Activated T-helper 9 cell treated with anti-CD3 and anti-CD28 coated beads, Interleukin-2, amount 50 U/mL, for 16 hours (primary cell): ENCODE measurements around the gene FEN1.

Source experiments
- DNase-seq: peaks from one replicate; pipeline ENCODE4 v3.0.0-alpha.2; 2020; ENCODE audit warnings: low read depth

Gene FEN1

DNA sequence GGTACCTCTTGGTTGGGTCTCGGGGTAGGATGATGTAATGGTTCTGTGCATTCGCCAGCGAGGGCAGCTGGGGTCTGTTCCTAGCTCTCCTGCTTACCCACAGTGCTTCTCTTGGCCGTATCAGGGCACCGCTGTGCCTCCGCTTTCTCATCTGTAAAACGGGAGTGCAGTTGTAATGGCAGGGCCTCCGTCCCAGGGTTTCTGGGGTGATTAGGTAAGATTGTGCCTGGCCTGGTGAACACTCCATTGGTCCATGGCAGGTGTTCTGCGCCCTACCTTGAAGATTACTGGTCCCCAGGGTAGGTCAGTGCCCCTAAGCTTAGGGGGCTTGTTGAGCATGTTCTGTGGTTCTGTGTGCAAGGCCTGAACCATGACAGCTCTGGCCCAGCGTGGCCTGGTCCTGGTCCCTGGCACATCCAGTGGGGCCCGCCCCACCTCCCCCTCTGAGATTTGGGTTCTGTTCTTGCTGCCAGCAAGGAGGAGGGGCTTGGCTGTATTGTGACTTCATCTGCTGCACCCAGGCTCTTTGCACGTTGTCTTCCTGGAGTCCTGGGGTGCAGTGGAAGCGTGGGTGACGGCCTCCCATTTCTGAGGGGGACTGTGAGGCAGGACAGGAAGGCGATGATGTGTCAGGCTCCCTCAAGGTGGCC lies 35.4 kb upstream of the FEN1 start:
- DNase-seq: no peak

DNA sequence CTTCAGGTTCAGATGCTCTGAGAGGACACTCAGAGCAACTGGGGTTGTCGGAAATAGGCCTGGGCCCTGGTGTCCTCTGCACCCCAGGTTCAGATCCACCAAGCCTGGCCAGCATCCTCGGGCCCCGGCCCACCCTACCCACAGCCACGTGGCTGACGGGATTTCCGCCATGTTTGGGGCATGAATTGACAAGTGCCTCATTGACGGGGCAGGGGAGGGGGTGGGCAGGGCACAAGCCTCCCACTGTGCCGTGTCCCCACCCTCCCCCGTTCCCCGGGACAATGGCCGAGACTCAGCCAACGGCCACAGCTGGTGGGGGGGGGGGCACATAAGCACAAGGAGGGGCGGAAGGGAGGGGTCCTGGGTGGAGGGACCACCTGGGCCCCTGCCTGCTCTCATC lies 31.8 kb upstream of the FEN1 start:
- no peak for DNase-seq

DNA sequence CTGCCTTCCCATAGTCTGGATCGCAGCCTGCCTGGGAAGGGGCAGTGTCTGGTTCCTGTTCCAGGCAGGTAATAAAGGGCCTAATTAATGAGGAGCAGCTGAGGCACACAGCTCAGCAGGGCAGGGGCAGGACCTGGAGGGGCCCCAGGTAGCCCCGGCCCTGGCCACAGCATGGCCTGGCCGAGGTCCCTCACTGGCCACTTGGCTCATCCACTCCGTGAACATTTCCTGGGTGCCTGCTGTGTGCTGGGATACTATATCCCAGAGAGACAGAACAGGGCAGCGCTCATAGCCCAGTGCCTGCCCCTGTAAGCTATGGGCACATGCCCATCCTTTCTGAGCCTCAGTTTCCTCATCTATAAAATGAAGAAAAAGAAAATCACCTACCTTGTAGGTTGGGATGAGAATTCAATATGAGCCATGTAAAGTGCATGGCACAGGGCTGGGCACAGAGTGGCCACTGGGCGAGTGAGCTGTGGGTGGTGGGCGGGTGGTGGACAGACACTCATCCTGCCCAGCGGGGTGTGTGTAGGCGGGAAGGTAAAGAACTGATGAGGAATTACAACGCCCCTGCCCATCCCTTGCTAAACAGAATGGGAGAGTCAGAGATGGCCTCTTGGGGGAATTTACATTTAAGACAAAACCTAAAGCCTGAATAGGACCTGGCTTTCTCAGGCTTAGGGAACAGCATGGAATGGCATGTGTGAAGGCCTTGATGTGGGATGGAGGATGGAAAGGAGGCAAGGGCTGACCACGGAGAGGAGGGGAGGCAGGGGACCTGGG lies 31.1 kb upstream of the FEN1 start:
- DNase-seq: no peak

DNA sequence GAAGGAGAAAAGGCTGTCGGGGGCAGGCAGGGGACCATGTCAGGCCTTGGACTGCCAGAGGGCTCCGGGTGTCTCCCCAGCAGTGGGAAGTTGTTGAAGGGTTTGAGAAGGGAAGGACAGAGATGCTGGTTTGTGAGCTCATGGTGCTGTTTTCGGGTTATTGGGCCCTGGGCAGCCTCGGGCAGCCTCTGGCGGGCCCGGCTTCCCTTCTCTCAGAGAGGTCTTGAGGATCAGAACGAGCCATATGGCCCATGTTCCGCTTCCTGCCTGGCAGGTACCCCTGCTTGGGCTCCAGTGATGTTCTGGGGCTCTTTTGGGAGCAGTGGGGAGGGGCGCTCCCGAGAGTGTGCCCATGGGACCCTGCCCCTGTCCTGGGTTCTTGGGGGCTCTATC lies 30.5 kb upstream of the FEN1 start:
- DNase-seq: no peak

DNA sequence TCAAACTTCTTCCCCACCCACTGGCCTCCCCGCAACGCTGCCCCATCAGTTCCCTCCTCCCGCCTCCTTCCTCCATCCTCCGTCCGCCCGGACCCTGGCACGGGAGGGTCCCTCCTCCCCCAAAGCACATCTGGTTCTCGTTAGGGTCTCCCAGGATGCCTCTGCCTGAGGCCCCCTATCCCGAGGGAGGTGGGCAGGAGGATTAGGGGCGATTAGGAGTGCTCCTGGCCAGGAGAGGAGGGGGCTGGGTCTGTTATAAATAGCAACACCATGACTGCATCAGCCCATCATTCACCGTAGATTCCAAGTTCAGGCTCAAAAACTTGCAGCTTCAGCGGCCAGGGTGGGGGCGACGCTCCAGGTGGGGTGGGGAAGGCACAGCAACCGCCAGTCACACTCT lies 29.9 kb upstream of the FEN1 start:
- no peak for DNase-seq

DNA sequence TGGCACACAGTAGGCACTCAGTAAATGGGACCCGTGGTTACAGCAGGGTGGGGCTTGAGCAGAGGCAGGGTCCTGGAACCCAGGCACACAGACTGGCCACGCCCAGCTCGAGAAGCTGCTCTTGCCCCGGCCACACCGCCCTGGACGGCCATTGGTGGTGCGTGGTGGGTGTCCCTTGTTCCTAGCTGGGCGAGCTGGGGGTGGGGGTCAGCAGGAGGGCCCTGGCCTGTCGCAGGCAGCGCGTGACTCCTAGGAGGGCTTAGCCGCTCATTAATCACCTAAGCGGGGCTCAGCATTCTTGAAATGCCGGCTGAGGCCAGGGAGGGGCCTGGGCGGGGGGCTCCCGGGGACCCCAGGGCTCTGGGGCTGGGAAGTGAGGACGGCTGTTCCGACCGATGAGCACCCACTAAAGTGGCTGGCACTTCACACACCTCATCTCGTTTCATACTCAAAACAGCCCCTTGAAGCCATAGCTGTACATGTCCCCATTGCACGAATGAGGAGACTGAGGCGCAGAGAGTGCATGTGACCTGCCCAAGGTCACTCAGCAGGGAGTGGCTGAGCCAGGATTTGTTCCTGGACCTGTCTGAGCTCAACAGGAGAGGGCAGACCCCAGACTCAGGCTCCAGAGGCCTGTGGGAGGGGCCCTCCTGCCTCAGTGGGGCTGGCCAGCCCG lies 28.6 kb upstream of the FEN1 start:
- DNase-seq: no peak

DNA sequence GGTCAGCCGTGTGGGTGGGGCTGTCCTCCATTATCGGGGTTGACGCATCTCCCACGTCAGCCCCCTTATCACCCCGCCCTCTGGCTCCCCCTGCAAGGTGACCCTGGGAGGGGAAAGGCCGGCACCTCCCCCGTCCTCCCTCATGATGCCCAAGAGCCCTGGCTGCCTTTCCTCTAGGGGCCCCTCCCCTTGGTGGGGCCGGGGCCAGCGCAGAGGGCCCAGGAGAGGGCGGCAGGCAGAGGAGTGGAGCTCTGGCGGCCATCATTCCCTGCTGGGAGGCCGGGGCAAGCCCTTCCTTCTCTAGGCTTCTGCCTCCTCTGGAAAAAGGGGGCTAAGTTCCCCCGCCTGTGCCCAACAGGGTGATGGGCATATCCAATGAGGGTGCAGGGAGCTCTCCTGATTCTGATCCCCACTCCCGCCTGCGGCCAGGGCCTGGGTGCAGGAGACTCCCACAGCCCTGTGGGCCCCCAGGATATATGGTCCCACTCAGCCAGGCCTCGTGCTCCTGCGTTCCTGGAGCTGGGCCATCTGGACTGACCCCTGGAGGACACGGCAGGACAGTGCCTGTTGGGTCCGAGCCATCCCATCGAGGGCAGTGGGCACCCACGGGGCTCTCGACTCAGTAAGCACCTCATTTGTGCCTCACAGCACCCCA lies 28.0 kb upstream of the FEN1 start:
- DNase-seq: no peak

DNA sequence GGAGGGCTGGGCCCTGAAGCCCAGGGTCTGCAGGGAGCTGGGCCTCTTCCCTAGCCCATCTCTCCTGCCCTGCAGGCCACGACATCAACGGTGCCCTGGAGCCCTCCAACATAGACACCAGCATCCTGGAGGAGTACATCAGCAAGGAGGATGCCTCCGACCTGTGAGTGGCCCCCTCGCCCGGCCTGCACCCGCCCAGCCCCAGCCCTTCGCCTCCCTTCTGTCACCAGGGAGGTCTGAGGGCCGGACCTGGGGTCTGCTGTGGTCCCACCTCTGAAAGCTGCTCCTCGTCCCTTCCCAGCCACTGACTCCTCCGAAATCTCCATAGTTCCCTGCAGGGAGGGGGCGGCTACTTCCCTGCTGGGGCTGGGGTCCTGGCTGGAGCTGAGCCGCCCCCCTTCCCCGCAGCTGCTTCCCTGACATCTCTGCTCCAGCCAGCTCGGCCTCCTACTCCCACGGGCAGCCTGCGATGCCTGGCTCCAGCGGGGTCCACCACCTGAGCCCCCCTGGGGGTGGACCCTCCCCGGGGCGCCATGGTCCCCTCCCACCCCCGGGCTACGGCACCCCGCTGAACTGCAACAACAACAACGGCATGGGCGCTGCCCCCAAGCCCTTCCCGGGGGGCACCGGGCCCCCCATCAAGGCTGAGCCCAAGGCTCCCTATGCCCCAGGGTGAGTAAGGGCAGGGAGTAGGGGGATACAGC lies 27.0 kb upstream of the FEN1 start:
- no peak for DNase-seq

DNA sequence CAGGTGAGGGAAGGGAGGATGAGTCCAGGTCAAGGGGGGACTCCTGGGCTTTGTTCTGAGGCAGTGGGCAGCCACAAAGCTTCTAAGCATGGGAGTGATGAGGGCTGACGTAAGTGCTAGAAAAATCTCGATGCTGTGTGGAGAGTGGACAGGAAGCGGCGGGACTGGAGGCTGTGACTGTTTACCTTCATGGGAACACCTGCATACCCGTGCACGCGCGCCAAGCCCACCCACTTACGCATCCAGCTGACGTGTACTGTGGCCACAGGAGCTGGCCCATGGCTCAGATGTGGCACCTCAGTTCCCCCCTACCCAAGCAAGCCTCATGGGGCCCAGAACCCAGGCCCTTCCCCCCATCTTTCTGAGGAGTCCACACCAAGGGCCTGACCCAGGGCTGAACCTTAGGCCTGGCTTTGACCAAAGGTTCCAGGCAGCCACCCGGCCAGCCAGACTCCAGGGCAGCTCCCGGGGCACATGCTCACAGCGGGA lies 26.3 kb upstream of the FEN1 start:
- no peak for DNase-seq

DNA sequence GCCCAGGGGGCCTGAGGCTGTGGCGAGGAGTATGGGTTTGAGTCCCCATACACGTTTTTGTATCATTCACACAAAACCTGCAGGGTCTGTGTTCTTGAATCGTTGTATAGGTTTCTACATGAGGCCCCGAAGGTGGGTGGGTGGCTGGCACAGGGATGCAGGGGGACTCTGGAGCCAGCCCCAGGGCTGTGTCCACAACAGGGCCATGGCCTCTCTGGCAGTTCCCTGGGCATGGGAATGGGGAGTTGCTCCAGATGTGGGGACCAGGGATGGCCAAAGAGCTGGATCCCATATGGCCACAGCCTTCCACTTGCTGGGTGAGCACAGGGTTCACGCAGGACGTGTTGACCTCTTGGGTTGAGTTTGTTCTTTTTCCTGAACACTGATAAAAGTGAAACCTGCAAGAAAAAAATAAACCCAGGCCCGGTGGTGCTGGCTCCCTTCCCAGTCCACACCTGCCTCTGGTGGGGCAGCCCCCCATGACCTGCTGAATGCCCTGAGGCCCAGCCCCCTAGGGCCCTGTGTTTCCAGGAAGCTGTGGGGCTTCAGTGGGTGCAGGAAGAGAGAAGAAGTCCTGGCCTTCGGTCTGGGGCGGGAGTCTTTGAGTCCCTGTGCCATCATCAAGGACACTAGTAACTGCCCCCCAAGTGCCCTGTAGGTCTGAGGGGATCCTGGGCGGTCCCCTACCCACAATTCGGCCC lies 24.2 kb upstream of the FEN1 start:
- no peak for DNase-seq

DNA sequence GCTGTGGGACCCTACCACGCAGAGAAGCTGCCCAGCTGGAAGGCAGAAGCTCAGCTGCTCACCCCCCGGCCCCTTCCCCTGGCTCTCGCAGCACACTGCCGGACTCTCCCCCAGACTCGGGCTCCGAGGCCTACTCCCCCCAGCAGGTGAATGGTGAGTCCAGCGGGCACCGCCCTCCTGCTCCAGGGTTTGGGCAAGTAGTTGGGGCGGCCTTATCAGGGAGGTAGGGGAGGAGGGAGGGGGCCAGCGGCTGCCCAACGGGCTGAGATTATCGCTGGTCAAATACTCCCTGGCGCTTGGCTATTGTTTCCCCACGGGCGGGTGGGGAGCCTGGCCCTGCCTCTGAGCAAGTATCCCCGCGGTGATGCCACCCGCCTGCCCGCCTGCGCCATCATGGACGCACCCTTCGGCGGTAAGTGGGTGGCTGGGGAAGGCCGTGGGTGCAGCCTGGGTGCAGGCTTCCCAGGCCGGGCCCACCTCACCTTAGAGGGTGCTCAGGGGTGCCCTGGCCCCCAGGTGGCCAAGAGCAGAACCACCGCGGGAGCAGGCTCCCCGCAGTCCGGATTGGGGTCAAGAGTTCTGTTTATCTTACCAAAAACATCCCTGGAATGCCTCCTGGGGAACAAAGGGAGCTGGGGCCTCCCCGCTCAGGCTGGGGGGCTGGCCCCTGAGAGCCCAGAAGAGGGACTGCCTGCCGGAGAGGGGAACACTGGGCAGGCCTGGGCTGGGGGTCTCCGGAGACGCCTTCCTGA lies 23.4 kb upstream of the FEN1 start:
- DNase-seq: no peak

DNA sequence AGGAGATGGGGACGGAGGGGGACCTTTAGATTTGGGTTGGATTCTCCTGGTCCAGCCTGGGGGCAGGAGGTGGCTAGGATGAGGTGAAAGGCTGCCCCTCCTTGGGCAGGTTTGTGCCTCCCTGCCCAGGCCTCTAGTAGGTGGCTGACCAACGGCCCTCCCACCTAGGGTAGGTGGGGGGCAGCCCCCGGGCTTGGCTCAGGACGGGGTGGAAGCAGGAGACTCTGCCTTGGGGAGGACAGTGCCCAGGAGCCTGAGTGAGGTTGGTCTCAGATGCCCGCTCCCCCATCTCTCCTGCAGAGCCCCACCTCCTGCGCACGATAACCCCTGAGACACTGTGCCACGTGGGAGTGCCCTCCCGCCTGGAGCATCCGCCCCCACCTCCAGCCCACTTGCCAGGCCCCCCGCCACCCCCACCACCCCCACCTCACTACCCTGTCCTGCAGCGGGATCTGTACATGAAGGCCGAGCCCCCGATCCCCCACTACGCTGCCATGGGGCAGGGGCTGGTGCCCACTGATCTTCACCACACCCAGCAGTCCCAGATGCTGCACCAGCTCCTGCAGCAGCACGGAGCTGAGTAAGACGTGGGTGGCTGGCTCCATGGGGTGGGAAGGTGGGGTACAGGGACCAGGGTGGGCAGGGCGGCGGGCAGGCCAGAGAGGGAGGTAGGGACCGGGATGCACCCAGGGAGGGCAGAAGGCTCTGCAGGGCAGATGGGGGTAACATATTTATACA lies 22.6 kb upstream of the FEN1 start:
- no peak for DNase-seq

DNA sequence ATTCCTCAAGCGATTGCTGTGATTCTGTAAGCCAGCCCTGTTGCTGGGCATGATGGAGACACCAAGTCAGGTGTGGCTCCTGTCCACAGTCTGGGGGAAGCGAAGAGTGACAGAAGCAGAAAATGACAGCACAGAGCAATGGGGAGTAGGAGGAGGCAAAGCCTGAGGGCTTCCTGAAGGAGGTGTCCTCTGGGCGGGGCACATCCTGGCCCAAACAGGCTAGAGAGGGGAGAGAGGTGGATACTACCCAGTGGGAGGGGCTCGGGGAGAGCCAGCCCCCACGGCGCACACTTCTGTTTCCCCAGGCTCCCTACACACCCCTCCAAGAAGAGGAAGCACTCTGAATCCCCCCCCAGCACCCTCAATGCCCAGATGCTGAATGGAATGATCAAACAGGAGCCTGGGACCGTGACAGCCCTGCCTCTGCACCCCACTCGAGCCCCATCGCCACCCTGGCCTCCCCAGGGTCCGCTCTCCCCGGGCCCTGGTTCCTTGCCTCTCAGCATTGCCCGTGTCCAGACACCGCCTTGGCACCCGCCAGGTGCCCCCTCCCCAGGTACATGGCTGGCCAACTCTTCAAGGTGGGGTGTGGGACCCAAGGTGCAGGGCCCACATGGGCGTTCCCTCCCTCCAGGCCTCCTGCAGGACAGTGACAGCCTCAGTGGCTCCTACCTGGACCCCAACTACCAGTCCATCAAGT lies 21.4 kb upstream of the FEN1 start:
- DNase-seq: no peak

DNA sequence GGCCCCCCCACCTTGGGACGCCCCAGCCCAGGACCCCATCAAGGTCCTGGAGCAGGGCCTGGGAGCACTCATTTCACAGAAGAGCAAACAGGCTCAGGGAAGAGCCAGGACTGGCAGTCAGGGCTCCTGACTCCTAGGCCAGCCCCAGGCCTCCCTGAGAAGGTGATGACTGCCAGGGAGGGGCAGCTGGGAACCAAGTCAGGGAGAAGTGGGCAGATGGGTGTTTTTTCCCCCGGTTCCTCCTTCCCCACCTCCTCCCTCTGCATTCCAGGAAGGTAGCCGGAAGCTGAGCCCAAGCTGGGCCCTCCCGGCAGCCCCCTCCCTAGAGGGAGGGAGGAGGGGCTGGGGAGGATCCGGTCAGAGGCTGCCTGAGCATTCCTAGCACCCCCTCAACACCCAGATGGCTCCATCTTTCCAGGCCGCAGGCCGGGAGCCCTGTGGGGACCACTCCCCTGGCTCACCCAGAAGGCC lies 20.7 kb upstream of the FEN1 start:
- DNase-seq: no peak

DNA sequence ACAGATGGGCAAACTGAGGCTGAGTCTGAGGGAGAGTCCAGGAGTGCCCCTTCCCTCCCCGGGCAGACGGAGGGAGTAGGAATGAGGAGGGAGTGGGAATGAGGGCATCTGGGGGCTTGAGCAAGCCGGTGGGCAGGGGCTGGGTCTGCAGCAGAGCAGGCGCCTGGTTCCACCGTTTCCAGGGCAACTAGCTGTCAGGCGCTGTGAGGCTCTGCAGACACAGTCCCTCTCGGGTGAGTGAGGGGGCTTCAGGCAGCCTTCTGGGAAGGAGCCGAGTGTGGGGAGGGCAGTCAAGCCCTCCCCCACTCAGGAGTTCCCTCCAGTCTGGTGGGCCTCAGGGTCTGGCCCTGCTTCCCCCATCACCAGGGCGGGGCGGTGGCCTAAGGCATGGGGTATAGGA lies 19.4 kb upstream of the FEN1 start:
- no peak for DNase-seq

DNA sequence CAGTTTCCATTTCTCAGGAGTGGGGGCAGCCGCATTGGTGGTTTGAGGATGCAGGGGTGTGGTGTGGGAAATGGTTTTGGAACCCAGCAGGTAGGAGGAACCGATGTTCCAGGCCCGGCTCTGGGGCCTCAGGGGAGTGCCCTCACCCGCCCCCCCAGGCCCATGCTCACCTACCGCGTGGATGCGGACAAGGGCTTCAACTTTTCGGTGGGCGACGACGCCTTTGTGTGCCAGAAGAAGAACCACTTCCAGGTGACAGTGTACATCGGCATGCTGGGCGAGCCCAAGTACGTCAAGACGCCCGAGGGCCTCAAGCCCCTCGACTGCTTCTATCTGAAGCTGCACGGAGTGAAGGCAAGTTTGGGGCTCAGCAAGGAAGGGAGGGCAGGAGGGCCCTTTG lies 18.9 kb upstream of the FEN1 start:
- no peak for DNase-seq

DNA sequence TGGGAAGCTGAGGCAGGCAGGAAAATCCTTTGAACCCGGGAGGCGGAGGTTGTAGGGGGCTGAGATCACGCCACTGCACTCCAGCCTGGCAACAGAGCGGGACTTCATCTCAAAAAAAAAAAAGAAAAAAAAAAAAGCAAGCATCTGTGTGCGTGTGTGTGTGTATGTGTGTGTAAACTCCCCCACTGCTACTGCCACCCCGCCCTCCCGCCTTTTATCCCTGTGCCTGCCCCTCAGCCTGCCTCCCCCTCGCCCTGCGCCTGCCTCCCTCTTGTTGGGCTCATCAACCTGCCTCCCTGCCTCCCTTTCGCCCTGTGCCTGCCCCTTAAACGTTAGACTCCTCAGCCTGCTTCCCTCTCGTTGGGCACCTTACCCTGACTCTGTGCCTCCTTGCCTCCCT lies 18.3 kb upstream of the FEN1 start:
- DNase-seq: no peak

DNA sequence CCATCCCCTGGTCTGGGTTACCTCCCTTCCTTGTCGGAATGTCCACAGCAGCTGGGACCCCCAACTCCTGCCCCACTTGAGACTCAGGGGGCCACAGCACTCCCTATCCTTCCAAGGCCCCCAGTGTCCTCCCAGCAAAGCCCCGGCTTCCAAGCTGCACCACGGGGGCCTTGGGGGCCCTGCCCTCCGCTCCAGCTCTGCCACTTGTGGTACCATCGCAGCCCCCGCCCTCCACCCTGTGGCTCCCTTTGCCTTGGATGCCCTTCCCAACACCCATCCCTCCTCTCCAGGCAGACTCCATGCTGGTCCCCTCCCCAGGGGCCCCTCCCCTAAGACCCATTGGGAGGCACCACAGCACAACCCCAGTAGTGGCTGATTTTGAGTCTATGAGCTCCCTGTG lies 17.6 kb upstream of the FEN1 start:
- no peak for DNase-seq
